A172 (cell line): ENCODE results near the gene GPR4. TPM values are rescaled to one million over a fixed set of nuclear protein-coding genes. Genes with fewer than 3 reads are reported as not detected.

Source experiments
- DNase-seq: peaks from one replicate; pipeline ENCODE4 v3.0.0-alpha.2; 2015; ENCODE audit warnings: low spot score
- total RNA-seq: library from RNA; depleted of rRNA; stranded (reverse); fragments of >200 nt; shearing (Covaris generic); gene quantifications from 2 replicates; pipeline ENCODE4 v1.2.3, GENCODE V29; 2014

The GPR4 gene
- total RNA-seq, 1 experiment from 2014 or later, result not detected

- DNase-seq, result no peak
These were observed 11.6 kb downstream of the GPR4 start for GRCh38 chr19:45590300-45591003.

GRCh38 chr19:45589768-45590167, 12.2 kb downstream of the GPR4 start:
- DNase-seq, result no peak

GRCh38 chr19:45587873-45588272, 14.1 kb downstream of the GPR4 start:
- DNase-seq, result no peak

GRCh38 chr19:45585158-45585577, 16.8 kb downstream of the GPR4 start:
- no peak for DNase-seq

GRCh38 chr19:45584332-45585157, 17.5 kb downstream of the GPR4 start, which contains the start of gene OPA3:
TSS of gene OPA3 (minus strand) at chr19:45584802. CDS start at chr19:45584764, 38 bp downstream.
- peak; percentile 95 for DNase-seq

- no peak for DNase-seq
These were observed 20.4 kb downstream of the GPR4 start for GRCh38 chr19:45581576-45581975.

- no peak for DNase-seq
These were observed 23.2 kb downstream of the GPR4 start for GRCh38 chr19:45578861-45579260.

- DNase-seq, result peak; percentile 81
These were observed 24.7 kb downstream of the GPR4 start for GRCh38 chr19:45577111-45577905.

- DNase-seq, result no peak
These were observed 25.3 kb downstream of the GPR4 start for GRCh38 chr19:45576682-45577081.

GRCh38 chr19:45575216-45575615, 26.8 kb downstream of the GPR4 start:
- no peak for DNase-seq

- DNase-seq, result no peak
These were observed 27.5 kb downstream of the GPR4 start for GRCh38 chr19:45574526-45574925.

GRCh38 chr19:45571457-45572220, 30.4 kb downstream of the GPR4 start:
- DNase-seq, result no peak

- DNase-seq, result no peak
These were observed 32.2 kb downstream of the GPR4 start for GRCh38 chr19:45569619-45570421.

GRCh38 chr19:45568732-45569131, 33.3 kb downstream of the GPR4 start:
- DNase-seq, result peak; percentile 72

- no peak for DNase-seq
These were observed 34.4 kb downstream of the GPR4 start for GRCh38 chr19:45567609-45568008.

GRCh38 chr19:45564131-45564780, 37.8 kb downstream of the GPR4 start:
- no peak for DNase-seq

GRCh38 chr19:45560686-45561085, 41.3 kb downstream of the GPR4 start:
- no peak for DNase-seq

- DNase-seq, result no peak
These were observed 42.0 kb downstream of the GPR4 start for GRCh38 chr19:45560038-45560437.

- DNase-seq, result no peak
These were observed 43.6 kb downstream of the GPR4 start for GRCh38 chr19:45558399-45558878.

- DNase-seq, result no peak
These were observed 45.2 kb downstream of the GPR4 start for GRCh38 chr19:45556835-45557234.
